GM18861 (cell line): Measurements from ENCODE around the gene TUBA1B.

ENCODE experiments used
- ATAC-seq: cut with Tn5 transposase; IDR thresholded peaks from one replicate; pipeline ENCODE4 v1.9.1; 2021; ENCODE audit not compliant: unreplicated experiment

TUBA1B gene

DNA sequence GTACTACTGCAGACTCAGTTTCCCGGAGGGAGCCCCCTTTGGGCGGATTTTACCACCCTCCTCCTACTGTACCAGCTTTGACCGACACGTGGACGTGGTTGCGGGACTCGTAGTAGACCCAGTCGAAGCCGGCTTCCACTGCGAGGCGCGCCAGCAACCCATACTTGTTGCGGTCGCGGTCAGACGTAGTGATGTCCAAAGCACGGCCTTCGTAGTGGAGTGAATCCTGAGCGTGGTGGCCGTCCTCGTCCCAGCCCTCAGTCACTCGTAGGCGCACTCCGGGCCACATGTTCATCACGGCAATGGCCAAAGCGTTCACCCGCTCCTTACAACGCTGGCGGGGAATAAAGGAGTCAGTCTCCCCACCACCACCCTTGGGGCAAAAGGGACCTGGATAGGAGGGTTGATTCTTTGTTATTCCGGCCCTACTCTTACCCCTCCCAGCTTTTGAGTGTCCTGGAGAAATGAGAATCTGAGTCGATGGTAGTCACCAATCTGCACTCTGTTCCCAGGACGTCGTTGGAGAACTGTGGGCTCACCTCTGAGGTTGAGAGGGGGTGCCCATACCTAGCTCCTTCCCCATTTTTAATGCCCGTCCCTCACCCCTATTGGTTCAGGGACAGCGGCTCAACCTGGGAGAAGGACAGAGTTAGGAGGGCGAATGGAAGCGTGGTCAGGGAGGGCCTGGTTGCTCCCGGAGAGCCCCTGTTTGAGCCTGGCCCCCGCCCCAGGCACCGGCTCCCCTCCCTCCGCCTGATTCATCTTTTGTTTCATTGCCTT, 39.9 kb downstream of the TUBA1B start:
- no peak for ATAC-seq

DNA sequence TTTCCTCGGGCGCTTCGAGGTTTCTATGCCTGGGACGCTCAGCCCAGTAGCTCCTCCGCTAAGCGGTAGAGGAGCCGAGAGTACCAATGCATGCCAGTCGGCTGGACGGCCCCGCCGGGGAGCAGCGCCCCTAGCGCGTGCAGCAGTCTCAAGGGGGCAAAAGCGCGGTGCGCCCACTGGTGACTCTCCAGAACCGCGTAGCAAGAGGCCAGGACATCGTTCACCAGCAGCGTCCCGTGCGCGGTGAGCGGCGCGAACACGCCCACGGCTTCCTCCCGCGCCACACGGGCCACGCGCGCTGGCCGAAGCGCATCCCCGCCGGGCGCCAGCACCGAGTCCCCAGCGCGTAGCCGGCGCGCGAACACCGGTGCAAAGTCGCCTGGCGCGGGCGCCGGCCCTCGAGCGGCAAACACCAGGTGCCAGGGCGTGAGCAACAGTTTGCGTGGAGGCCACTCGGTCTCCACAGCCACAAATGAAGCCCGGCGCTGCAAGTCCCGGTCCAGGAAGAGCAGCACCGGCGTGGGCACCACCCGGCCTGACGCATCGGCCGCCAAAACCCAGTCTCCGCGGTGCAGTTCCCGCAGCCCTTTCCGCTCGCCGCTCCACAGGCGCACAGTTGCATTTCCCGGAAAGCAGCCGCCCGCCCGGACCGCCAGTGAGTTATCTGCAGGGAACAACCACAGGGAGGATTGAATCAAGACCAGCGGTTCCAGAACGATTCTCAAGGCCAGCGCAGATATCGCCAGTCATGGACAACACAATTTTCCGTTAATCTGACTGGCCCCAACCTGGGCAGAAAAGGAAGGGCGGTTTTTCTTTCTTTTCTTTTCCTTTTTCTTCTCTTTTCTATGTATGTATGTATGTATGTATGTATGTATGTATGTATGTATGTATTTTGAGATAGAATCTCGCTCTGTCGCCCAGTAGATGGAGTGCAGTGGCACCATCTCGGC, 41.1 kb downstream of the TUBA1B start:
- no peak for ATAC-seq

DNA sequence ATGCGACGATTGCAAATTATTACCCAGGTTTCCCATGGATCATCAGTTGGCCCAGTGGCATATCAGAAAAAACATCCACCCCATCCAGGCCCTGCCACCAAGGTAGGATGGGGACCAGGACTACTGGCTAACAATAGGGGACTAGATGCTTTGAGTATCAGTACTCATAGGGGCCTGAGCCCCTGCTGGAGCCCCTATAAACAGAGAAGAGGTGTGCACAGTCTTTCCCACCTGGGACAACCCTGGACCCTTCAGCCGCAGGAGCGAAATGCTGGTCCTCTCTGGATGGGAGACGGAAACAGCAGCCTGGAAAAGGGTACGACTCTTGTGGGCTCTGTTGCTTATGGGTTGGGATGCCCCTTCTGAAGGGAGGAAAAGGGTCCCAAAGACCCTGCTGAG, 42.3 kb downstream of the TUBA1B start:
- no peak for ATAC-seq

DNA sequence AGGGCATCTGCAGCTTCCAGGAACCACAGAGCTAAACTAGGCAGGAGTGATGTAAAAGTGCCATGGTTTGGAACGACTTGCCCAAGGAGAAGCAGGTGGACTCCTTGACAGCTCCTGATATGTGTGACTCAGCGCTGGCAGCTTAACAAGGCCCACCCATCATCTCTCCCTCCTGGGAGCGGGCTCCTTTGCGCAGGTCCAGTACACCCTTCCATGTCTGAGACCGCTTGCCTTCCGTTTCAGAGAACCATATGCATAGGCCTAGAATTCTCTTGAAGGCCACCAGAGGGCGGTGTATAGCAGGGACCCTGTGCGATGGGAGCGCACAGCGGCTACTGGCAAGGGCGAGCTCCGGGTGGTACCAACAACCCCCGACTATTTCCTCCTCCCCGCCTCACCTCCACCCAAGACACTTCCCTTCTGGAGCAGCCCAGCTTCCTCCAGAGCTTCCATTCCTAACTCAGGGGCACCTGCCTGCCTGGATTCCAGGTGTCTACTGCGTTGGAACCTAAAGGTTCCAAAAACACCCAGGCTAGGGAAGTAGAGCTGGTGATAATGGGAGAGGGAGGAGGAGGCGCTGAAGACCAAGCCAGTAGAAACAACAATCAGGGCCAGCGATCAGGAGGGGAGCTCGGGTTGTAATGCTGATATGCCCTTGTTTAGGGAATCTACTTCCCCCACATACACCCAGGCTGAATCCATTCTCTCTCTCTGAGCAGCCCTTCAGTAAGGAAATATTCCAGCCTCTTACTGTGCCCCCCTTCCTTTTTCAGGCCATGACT, 42.9 kb downstream of the TUBA1B start:
- peak; percentile 93 for ATAC-seq

DNA sequence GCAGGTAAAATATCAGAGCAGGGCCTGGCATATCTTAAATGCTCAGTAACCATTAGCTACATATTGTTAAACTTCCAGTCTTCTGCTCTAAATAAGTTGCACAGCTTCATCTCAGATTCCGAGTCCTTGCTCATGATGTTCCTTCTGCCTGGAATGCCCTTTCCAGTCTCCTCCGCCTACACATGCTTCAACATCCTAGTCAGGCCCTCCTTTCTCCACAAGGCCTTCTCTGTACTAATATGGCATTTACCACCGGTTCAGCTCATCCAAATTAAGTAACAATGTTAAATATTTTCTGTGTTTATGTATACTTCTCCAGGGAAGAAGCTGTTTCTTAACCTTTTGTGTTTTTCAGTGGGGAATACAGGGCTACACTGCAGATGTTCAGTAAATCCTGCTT, 45.1 kb downstream of the TUBA1B start:
- ATAC-seq: no peak

DNA sequence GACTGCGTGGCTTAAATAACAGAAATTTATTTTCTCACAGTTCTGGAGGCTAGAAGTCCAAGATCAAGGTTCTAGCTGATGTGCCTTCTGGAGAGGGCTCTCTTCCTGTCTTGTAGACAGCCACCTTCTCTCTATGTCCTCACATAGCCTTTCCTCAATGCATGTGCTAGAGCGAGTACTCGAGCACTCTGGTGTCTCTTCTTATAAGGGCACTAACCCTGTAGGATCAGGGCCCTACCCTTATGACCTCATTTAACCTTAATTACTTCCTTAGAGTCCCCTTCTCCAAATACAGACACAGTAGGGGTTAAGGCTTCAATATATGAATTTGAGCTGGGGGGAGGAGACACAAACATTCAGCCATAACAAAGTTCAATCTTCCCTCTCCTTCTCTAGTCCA, 46.8 kb downstream of the TUBA1B start:
- ATAC-seq: no peak

DNA sequence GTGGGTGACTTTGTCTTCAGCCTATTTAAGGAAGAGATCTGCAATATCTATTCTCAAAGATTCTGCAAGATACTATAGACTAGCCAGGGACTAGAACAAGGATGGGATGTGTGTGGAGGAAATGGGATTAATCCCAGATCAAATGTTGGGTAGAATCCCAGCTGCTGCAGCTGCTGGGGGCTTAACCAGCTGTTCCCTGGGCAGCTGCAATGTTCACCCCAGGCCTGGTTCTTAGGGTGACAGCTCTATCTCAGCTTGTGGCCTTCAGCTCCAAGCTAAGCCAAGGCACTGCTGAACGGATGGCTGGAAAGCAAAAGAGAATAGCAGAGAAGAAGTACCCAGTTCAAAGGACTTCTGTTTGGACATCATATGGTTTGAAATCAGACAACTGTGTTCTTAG, 51.4 kb downstream of the TUBA1B start:
- no peak for ATAC-seq
